Hepatocyte (in vitro differentiated cells): ENCODE results near the gene ZDHHC14. TPM values are rescaled to one million over a fixed set of nuclear protein-coding genes. Genes with fewer than 3 reads are reported as not detected.

ENCODE experiments used
- DNase-seq: peaks from one replicate; pipeline ENCODE4 v3.0.0-alpha.2; 2016; ENCODE audit warnings: low spot score
- H2AFZ ChIP-seq: fragments of 200-600 bp; sonication (generic); 2 replicates; pipeline ENCODE4 v1.6.0; 2016; ENCODE audit warnings: antibody characterized with exemption, mild to moderate bottlenecking
- H3K27ac ChIP-seq: fragments of 200-600 bp; sonication (generic); 2 replicates; pipeline ENCODE4 v1.5.1; 2016; ENCODE audit warnings: mild to moderate bottlenecking
- H3K27me3 ChIP-seq: fragments of 200-600 bp; sonication (generic); 2 replicates; pipeline ENCODE4 v1.6.1; 2016
- H3K36me3 ChIP-seq: fragments of 200-600 bp; sonication (generic); replicated peaks from 2 replicates; pipeline ENCODE4 v1.5.1; 2016; ENCODE audit warnings: low read depth; ENCODE audit not compliant: insufficient read depth
- H3K4me1 ChIP-seq: fragments of 200-600 bp; sonication (generic); 2 replicates; pipeline ENCODE4 v1.5.1; 2016; ENCODE audit warnings: mild to moderate bottlenecking, moderate library complexity; ENCODE audit not compliant: insufficient read depth
- H3K4me2 ChIP-seq: fragments of 200-600 bp; sonication (generic); 2 replicates; pipeline ENCODE4 v1.6.0; 2016
- H3K4me3 ChIP-seq: fragments of 200-600 bp; sonication (generic); 2 replicates; pipeline ENCODE4 v1.5.1; 2016; ENCODE audit warnings: mild to moderate bottlenecking
- H3K79me2 ChIP-seq: fragments of 200-600 bp; sonication (generic); 2 replicates; pipeline ENCODE4 v1.6.0; 2017; ENCODE audit warnings: mild to moderate bottlenecking
- H3K9me2 ChIP-seq: fragments of 200-600 bp; sonication (generic); replicated peaks from 2 replicates; pipeline ENCODE4 v1.6.0; 2017; ENCODE audit warnings: mild to moderate bottlenecking; ENCODE audit not compliant: insufficient read depth
- H3K9me3 ChIP-seq: fragments of 200-600 bp; sonication (generic); 2 replicates; pipeline ENCODE4 v1.5.1; 2016; ENCODE audit warnings: low read depth, mild to moderate bottlenecking
- H4K20me1 ChIP-seq: fragments of 200-600 bp; sonication (generic); 2 replicates; pipeline ENCODE4 v1.6.0; 2016; ENCODE audit warnings: mild to moderate bottlenecking; ENCODE audit not compliant: insufficient read depth, poor library complexity, severe bottlenecking
- EZH2 ChIP-seq: fragments of 200-600 bp; sonication (generic); IDR thresholded peaks from 2 replicates; pipeline ENCODE4 v1.6.1; 2016; ENCODE audit warnings: antibody characterized with exemption, mild to moderate bottlenecking, borderline replicate concordance
- EZH2phosphoT487 ChIP-seq: fragments of 200-600 bp; sonication (generic); IDR thresholded peaks from one replicate; pipeline ENCODE4 v1.6.1; 2018; ENCODE audit warnings: antibody characterized with exemption, mild to moderate bottlenecking, low read depth, moderate library complexity; ENCODE audit not compliant: unreplicated experiment, severe bottlenecking
- WGBS: methylation state at CpG from one replicate; pipeline ENCODE4 v1.1.6; 2016; ENCODE audit warnings: low lambda C conversion rate; ENCODE audit errors: missing lambda C conversion rate; 5-methylcytosine and 5-hydroxymethylcytosine counted together
- polyA plus RNA-seq: library from polyadenylated mRNA; unstranded; fragments of >200 nt; fragmentation: Nextera tagmentation; extraction: Ambion mirVana; gene quantifications from 2 replicates; pipeline ENCODE4 v1.2.1, GENCODE V29; 2016
- total RNA-seq: library from RNA; depleted of rRNA; stranded (reverse); fragments of >200 nt; gene quantifications from 2 replicates; pipeline ENCODE4 v1.2.3, GENCODE V29; 2014
- TF ChIP-seq, protein P1 (sequence below): fragments of 200-600 bp; sonication (generic); IDR thresholded peaks from 2 replicates; pipeline ENCODE4 v1.5.1; 2016; ENCODE audit warnings: antibody characterized with exemption, mild to moderate bottlenecking; ENCODE audit not compliant: poor library complexity

ZDHHC14 gene
- total and polyA plus RNA-seq, 2 experiments from 2014 or later: 11.8 to 25.2 TPM

DNA sequence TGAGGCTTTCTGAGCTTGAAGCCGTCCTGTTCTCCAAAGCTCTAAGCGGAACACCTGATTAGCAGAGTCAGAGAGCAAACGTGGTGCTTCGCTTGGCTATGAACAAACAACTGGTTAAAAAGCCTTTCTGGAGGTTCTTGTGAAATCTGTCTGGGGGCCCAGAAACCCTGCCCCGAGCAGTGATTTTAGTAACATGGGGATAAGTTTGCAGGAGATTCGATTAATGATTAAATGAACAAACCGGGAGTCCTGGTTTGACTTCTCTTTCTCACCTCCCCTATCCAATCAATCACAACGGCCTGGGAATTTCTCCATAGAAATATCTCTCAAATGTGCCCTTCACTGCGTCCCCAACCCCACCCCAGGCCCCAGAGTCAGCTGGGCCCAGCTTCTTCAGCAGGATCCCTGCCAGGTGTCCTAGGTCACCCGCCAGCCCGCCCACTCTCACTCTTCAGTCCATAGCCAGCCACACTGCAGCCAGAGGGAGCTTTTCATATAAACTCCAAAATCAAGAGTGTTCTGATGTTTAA, 43.6 kb downstream of the ZDHHC14 start:
- Histone ChIP-seq H3K27me3 (no peaks in the 10 kb centered on the region), H3K9me2 (no peaks in the 10 kb centered on the region), H4K20me1 (no peaks in the 10 kb centered on the region), H2AFZ (no peak overlapping the region), H3K27ac (peak overlapping the region; percentile 60), H3K4me1 (peaks cover 21% of the 10 kb centered on the region), H3K4me3 (no peak overlapping the region), H3K9me3 (no peaks in the 10 kb centered on the region), H3K36me3 (no peaks in the 10 kb centered on the region), H3K4me2 (peak overlapping the region; percentile 52), H3K79me2 (peaks cover 34% of the 10 kb centered on the region)
- TF ChIP-seq EZH2phosphoT487 (no peak), EZH2 (no peak)
- TF ChIP-seq, protein P1, sequence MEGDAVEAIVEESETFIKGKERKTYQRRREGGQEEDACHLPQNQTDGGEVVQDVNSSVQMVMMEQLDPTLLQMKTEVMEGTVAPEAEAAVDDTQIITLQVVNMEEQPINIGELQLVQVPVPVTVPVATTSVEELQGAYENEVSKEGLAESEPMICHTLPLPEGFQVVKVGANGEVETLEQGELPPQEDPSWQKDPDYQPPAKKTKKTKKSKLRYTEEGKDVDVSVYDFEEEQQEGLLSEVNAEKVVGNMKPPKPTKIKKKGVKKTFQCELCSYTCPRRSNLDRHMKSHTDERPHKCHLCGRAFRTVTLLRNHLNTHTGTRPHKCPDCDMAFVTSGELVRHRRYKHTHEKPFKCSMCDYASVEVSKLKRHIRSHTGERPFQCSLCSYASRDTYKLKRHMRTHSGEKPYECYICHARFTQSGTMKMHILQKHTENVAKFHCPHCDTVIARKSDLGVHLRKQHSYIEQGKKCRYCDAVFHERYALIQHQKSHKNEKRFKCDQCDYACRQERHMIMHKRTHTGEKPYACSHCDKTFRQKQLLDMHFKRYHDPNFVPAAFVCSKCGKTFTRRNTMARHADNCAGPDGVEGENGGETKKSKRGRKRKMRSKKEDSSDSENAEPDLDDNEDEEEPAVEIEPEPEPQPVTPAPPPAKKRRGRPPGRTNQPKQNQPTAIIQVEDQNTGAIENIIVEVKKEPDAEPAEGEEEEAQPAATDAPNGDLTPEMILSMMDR: peak; percentile 7
- peak; percentile 60 for DNase-seq
- WGBS: 47% methylated on average over 11 of the region's 11 CpGs

DNA sequence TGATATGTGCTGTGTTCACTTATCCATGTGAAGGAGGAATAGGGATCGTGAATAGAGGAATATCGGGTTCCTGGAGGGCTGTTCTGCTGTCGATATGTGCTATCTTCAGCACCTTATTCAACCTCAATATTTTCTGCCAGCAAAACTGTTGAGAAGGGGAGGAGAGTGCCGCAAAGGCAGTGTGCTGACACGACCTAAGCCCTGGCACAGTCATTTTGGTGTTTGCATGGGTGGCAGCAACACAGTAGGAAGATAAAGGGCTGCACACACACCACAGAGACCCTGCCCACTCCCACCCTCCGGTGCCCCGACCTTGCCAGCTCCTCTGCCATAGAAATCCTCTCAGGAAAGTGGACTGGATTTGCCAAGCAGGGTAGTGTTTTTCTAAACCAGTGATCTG, 47.0 kb downstream of the ZDHHC14 start:
- peaks cover 51% of the 10 kb centered on the region for H3K79me2 ChIP-seq
- no peaks in the 10 kb centered on the region for H3K27me3 ChIP-seq
- no peak overlapping the region for H3K4me3 ChIP-seq
- no peak overlapping the region for H2AFZ ChIP-seq
- H3K27ac ChIP-seq: peak overlapping the region; percentile 82
- TF ChIP-seq EZH2phosphoT487 (no peak), EZH2 (no peak)
- TF ChIP-seq, protein P1: no peak
- H3K4me1 ChIP-seq: peaks cover 24% of the 10 kb centered on the region
- 81% methylated on average over 7 of the region's 7 CpGs for WGBS
- H3K36me3 ChIP-seq: no peaks in the 10 kb centered on the region
- no peaks in the 10 kb centered on the region for H3K9me2 ChIP-seq
- H4K20me1 ChIP-seq: no peaks in the 10 kb centered on the region
- H3K4me2 ChIP-seq: peak overlapping the region; percentile 67
- DNase-seq: no peak
- H3K9me3 ChIP-seq: no peaks in the 10 kb centered on the region

DNA sequence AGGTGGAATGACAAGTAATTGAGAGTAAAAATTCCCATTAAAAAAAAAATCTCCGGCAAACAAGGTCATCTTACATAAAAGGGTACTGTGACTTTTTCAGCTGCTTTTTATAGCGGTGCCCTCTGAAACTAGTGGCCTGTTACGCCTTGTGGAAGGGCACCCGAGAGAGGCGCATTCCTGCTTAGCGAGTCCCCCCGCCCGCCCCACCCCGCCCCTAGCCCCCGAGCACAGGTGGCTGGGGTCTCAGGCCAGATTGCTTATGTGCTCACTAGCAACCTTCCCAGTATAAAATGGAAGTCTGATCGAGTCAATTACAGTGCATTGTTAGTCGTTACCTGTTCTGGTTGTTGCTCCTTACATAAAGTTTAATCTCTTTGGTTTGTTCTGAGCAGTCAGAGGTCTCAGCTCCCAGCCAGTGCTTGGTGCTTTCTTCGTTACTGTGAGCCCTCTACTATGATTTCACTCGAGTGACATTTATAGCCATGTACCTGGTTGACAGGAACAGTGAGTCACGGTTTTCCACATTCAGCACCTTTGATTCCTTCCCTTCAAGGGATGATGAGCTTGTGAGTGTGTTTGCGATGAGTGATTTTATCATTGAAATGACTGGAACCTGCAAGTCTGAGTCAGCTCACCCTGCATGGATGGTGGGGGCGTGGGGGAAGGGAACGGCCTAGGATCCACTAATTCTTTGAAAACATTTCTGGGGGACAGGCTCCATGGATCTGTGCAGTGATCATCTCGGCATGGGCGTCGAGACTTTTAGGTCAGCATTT, 47.6 kb downstream of the ZDHHC14 start:
- Histone ChIP-seq H3K9me3 (no peaks in the 10 kb centered on the region), H3K4me2 (peak overlapping the region; percentile 67), H3K79me2 (peaks cover 54% of the 10 kb centered on the region), H3K27ac (peak overlapping the region; percentile 82), H3K4me3 (no peak overlapping the region), H3K36me3 (no peaks in the 10 kb centered on the region), H3K9me2 (no peaks in the 10 kb centered on the region), H4K20me1 (no peaks in the 10 kb centered on the region), H2AFZ (no peak overlapping the region), H3K4me1 (peaks cover 24% of the 10 kb centered on the region), H3K27me3 (no peaks in the 10 kb centered on the region)
- TF ChIP-seq EZH2 (no peak), EZH2phosphoT487 (no peak)
- TF ChIP-seq, protein P1: no peak
- WGBS: 52% methylated on average over 20 of the region's 21 CpGs
- DNase-seq: peak; percentile 75
